HepG2 (cell line): ENCODE measurements around the gene GGA1. TPM values are rescaled to one million over a fixed set of nuclear protein-coding genes. Genes with fewer than 3 reads are reported as not detected.
A peak's percentile ranks its signal among the peaks of the same experiment; 100 is the strongest.

Experiments used
- ATAC-seq: fragments of 200-7000 bp; cut with Tn5 transposase; 3 replicates; pipeline ENCODE4 v1.9.1; 2020; ENCODE audit warnings: mild to moderate bottlenecking, moderate library complexity
- BruUV-seq: library from RNA; stranded (reverse); fragments of 400-500 nt; replicated peaks from 2 replicates; lab custom pipeline; 2021; lab: Mats Ljungman, UMichigan
- CTCF ChIA-PET: fragments of 300-600 bp; formaldehyde crosslinking; extraction: SDS; loops from one replicate; lab custom pipeline; 2021; ENCODE audit warnings: low total read pairs, inconsistent platforms, low intra/inter-chr PET ratio; lab: Yijun Ruan, JAX
- POLR2A ChIA-PET: fragments of 350-600 bp; sonication (Branson Sonifier 250); formaldehyde crosslinking; loops from one replicate; lab custom pipeline; 2020; ENCODE audit warnings: antibody characterized with exemption, inconsistent platforms; lab: Yijun Ruan, JAX
- DNase-seq: peaks from one replicate; pipeline ENCODE4 v3.0.0-alpha.2; 2015; ENCODE audit warnings: low spot score
- FAIRE-seq: peaks from 3 replicates; lab custom pipeline; 2011; peaks lifted over from hg19 to GRCh38; lab: Jason Lieb, UNC
- H2AFZ ChIP-seq: one replicate; pipeline ENCODE4 v1.6.1; 2011; ENCODE audit warnings: low read length, inconsistent platforms
- H3K27ac ChIP-seq: fragments of 300-600 bp; 3 replicates; pipeline ENCODE4 v1.8.0; 2011; ENCODE audit warnings: mixed run types, mild to moderate bottlenecking, mixed read lengths, low read length, inconsistent platforms; ENCODE audit not compliant: insufficient read depth; ENCODE audit errors: extremely low read length
- H3K27me3 ChIP-seq, 2 experiments: fragments of 200-600 bp in 1 of 2; 2 replicates in 1 of 2; 3 replicates in 1 of 2; pipeline versions ENCODE4 v1.6.0 to v1.8.0; 2011; ENCODE audit warnings: low read length in 2 of 2, mild to moderate bottlenecking in 2 of 2, moderate library complexity in 2 of 2, inconsistent platforms in 1 of 2; ENCODE audit not compliant: insufficient read depth in 2 of 2, control insufficient read depth in 1 of 2
- H3K36me3 ChIP-seq, 2 experiments: fragments of 200-600 bp in 1 of 2; replicated peaks in 1 of 2; 2 replicates in 1 of 2; 3 replicates in 1 of 2; pipeline versions ENCODE4 v1.5.1 to v1.8.0; 2011; ENCODE audit warnings: low read length in 2 of 2, inconsistent platforms in 1 of 2; ENCODE audit not compliant: insufficient read depth in 2 of 2, control insufficient read depth in 1 of 2
- H3K4me1 ChIP-seq: 2 replicates; pipeline ENCODE4 v1.5.1; 2012; ENCODE audit warnings: low read length, inconsistent platforms; ENCODE audit not compliant: insufficient read depth
- H3K4me2 ChIP-seq: 2 replicates; pipeline ENCODE4 v1.6.0; 2011; ENCODE audit warnings: low read depth, low read length, inconsistent platforms
- H3K4me3 ChIP-seq, 3 experiments: fragments of 200-600 bp in 1 of 3; sonication (generic), shearing (Covaris generic) in 1 of 3; replicated peaks in 1 of 3; 2 replicates each; pipeline ENCODE4 v1.5.1; 2011 to 2016; ENCODE audit warnings: low read length in 3 of 3, inconsistent platforms in 2 of 3, low read depth in 2 of 3, mild to moderate bottlenecking in 2 of 3, control low read depth in 1 of 3, mixed read lengths in 1 of 3; ENCODE audit not compliant: insufficient read depth in 1 of 3
- H3K79me2 ChIP-seq: one replicate; pipeline ENCODE4 v1.6.1; 2011; ENCODE audit warnings: low read length, inconsistent platforms; ENCODE audit not compliant: insufficient read depth
- H3K9ac ChIP-seq: 2 replicates; pipeline ENCODE4 v1.6.0; 2011; ENCODE audit warnings: mild to moderate bottlenecking, low read depth, low read length, inconsistent platforms; ENCODE audit not compliant: insufficient read depth
- H3K9me3 ChIP-seq: 2 replicates; pipeline ENCODE4 v1.5.1; 2012; ENCODE audit warnings: mild to moderate bottlenecking, low read length
- H4K20me1 ChIP-seq: 2 replicates; pipeline ENCODE4 v1.6.0; 2011; ENCODE audit warnings: inconsistent platforms, mild to moderate bottlenecking, low read length, moderate library complexity; ENCODE audit not compliant: insufficient read depth
- AGO2 ChIP-seq: fragments of 200-400 bp; formaldehyde crosslinking; optimal IDR thresholded peaks from 2 replicates; pipeline ENCODE3; 2017; ENCODE audit warnings: mild to moderate bottlenecking, low read depth, low read length, moderate library complexity
- MTA1 ChIP-seq: sonication (generic); formaldehyde crosslinking; IDR thresholded peaks from 2 replicates; pipeline ENCODE4 v1.4.0; 2020; ENCODE audit warnings: missing genetic modification reagents, mild to moderate bottlenecking, borderline replicate concordance
- MYNN ChIP-seq: sonication (generic); formaldehyde crosslinking; IDR thresholded peaks from 2 replicates; pipeline ENCODE4 v1.4.0; 2020; ENCODE audit warnings: mild to moderate bottlenecking, low read depth, missing genetic modification reagents
- PCBP1 ChIP-seq: fragments of 200-400 bp; formaldehyde crosslinking; IDR thresholded peaks from 2 replicates; pipeline ENCODE4 v1.6.1; 2017; ENCODE audit warnings: mild to moderate bottlenecking, low read depth, low read length, borderline replicate concordance
- RBFOX2 ChIP-seq: fragments of 200-400 bp; formaldehyde crosslinking; IDR thresholded peaks from 2 replicates; pipeline ENCODE4 v1.6.1; 2017; ENCODE audit warnings: low read depth, mild to moderate bottlenecking, low read length
- SMYD3 ChIP-seq: sonication (generic); formaldehyde crosslinking; IDR thresholded peaks from 2 replicates; pipeline ENCODE4 v1.8.1; 2023; ENCODE audit warnings: mild to moderate bottlenecking, missing genetic modification reagents
- ZNF674 ChIP-seq: sonication (generic); formaldehyde crosslinking; IDR thresholded peaks from 2 replicates; pipeline ENCODE4 v1.5.0; 2020; ENCODE audit warnings: low read depth, mild to moderate bottlenecking, missing genetic modification reagents
- WGBS: methylation state at CpG from one replicate; pipeline ENCODE4 v1.1.6; 2017; ENCODE audit warnings: low lambda C conversion rate; 5-methylcytosine and 5-hydroxymethylcytosine counted together
- in situ Hi-C: cut with HindIII; loops from 2 replicates; pipeline ENCODE4 v1.10.0; 2017; ENCODE audit warnings: low pct_unique_long_range_greater_than_20kb; ENCODE audit not compliant: extremely low pct_ligation_motif_present
- intact Hi-C: fragments of 100-400 bp; cut with micrococcal nuclease; formaldehyde crosslinking; loops from one replicate; pipeline ENCODE4 v1.10.0; 2022; ENCODE audit not compliant: unreplicated experiment
- polyA plus RNA-seq, 8 experiments: library from polyadenylated mRNA; depleted of rRNA in 3 of 8; stranded (reverse) in 7 of 8; unstranded in 1 of 8; fragments of >200 nt; fragmentation: Illumina TruSeq in 4 of 8; extraction: Trizol in 4 of 8; gene quantifications; 2 replicates each; pipeline versions ENCODE4 v1.2.1 to v1.2.3, GENCODE V29; 2011 to 2016; ENCODE audit warnings: low read depth in 4 of 8, missing spikeins in 1 of 8, mixed read lengths in 1 of 8; ENCODE audit not compliant: insufficient read depth in 1 of 8
- total RNA-seq, 5 experiments: library from RNA; depleted of rRNA; stranded (reverse); fragments of >200 nt; fragmentation: Illumina TruSeq; extraction: Trizol; gene quantifications; 2 replicates each; pipeline ENCODE4 v1.2.3, GENCODE V29; 2016; ENCODE audit warnings: low read depth in 1 of 5
- TF ChIP-seq, protein P1 (sequence below): sonication (generic); formaldehyde crosslinking; IDR thresholded peaks from 2 replicates; pipeline ENCODE4 v1.8.0; 2022; ENCODE audit warnings: mild to moderate bottlenecking, missing genetic modification reagents; ENCODE audit not compliant: insufficient replicate concordance

The GGA1 gene
- total and polyA plus RNA-seq, 2 of the 13 experiments (the other 11 are each of a cell fraction or from before 2014, with no cell fraction given), result 29.1 to 87.2 TPM

DNA sequence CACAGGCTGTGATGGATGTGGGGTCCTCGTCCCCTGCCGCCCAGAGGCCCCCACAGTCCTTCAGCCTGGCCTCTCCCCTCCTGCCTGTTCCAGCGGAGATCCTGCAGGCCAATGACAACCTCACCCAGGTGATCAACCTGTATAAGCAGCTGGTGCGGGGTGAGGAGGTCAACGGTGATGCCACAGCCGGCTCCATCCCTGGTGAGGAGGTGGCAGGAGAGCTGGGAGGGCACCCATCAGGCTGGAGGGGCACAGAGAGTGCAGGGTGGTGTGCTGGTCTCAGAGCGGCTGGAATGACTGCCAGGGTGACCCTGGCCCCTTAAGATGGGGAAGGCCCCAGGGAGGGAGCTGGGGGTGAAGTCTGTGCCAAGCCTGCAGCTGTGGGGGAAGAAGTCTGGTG lies 16.2 kb downstream of the GGA1 start:
- Histone ChIP-seq H3K4me3 (no peak overlapping the region), H3K4me2 (no peak overlapping the region), H3K9me3 (no peaks in the 10 kb centered on the region), H2AFZ (no peak overlapping the region), H4K20me1 (no peaks in the 10 kb centered on the region), H3K79me2 (no peaks in the 10 kb centered on the region), H3K27me3 (no peaks in the 10 kb centered on the region), H3K36me3 (peaks cover 7 to 19% of the 10 kb centered on the region in 2 experiments; a peak in 4 of 5 replicates), H3K27ac (no peak overlapping the region), H3K9ac (no peak overlapping the region), H3K4me1 (peaks cover 10% of the 10 kb centered on the region)
- no peak for DNase-seq
- no TSS peak for BruUV-seq
- WGBS, result 95% methylated on average over 5 of the region's 7 CpGs
- in situ Hi-C loops (no loop called here), intact Hi-C loops (loop anchor here (5.0 kb wide), 1 partner anchor 57 kb away; no protein-coding TSS in a partner anchor)
- ChIA-PET POLR2A (interaction anchor here (1.1 to 2.8 kb wide), 4 partner anchors 15 to 36 kb away, joined by 3 to 7 read pairs (median 4); partner anchors contain the start of genes GGA1 and PDXP), CTCF (no interaction called here)
- ATAC-seq, result no peak
- no peak for FAIRE-seq
- TF ChIP-seq SMYD3 (CRISPR knock-in tag) (no peak), PCBP1 (0 out of 2 replicates have a peak, but pooled peaks have one; percentile 25)

DNA sequence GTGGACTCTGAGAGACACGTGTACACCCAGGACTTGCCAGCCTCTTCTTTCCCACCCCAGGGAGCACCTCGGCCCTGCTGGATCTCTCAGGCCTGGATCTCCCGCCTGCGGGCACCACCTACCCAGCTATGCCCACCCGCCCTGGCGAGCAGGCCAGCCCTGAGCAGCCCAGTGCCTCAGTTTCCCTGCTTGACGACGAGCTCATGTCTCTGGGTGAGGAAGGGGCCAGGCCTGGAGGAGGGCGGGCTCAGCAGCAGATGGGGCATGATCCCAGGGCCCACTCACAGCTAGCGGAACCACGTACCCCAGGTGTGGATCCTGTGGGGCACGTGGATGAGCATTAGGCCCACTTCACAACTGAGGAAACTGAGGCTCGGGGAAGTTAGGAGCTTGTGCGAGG lies 17.1 kb downstream of the GGA1 start:
- in situ Hi-C loops, result no loop called here
- Histone ChIP-seq H3K9me3 (no peaks in the 10 kb centered on the region), H3K27me3 (no peaks in the 10 kb centered on the region), H4K20me1 (no peaks in the 10 kb centered on the region), H3K4me2 (no peak overlapping the region), H3K4me3 (no peak overlapping the region), H3K36me3 (peaks cover 4 to 13% of the 10 kb centered on the region in 2 experiments; a peak in 3 of 5 replicates), H3K27ac (no peak overlapping the region), H3K4me1 (peaks cover 14% of the 10 kb centered on the region), H3K9ac (no peak overlapping the region), H3K79me2 (no peaks in the 10 kb centered on the region), H2AFZ (no peak overlapping the region)
- POLR2A ChIA-PET, result interaction anchor here (0.8 to 2.8 kb wide), 6 partner anchors 8 to 35 kb away, joined by 3 to 7 read pairs (median 4); partner anchors contain the start of genes GGA1 and PDXP
- TF ChIP-seq ZNF674 (CRISPR knock-in tag) (no peak), MYNN (no peak), RBFOX2 (0 out of 2 replicates have a peak, but pooled peaks have one; percentile 28), MTA1 (CRISPR knock-in tag) (no peak), AGO2 (peak; percentile 69)
- TF ChIP-seq, protein P1, sequence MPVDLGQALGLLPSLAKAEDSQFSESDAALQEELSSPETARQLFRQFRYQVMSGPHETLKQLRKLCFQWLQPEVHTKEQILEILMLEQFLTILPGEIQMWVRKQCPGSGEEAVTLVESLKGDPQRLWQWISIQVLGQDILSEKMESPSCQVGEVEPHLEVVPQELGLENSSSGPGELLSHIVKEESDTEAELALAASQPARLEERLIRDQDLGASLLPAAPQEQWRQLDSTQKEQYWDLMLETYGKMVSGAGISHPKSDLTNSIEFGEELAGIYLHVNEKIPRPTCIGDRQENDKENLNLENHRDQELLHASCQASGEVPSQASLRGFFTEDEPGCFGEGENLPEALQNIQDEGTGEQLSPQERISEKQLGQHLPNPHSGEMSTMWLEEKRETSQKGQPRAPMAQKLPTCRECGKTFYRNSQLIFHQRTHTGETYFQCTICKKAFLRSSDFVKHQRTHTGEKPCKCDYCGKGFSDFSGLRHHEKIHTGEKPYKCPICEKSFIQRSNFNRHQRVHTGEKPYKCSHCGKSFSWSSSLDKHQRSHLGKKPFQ (CRISPR knock-in tag), result no peak
- intact Hi-C loops, result no loop called here
- no TSS peak for BruUV-seq
- DNase-seq (no peak), ATAC-seq (no peak), FAIRE-seq (no peak)
- CTCF ChIA-PET, result no interaction called here
- WGBS, result 99% methylated on average over 11 of the region's 14 CpGs
